H9 (cell line): ENCODE data around the gene ZNF844. TPM values are rescaled to one million over a fixed set of nuclear protein-coding genes. Genes with fewer than 3 reads are reported as not detected.

Experiments
- DNase-seq: peaks from one replicate; pipeline ENCODE4 v3.0.0-alpha.2; 2017
- H2AFZ ChIP-seq: one replicate; pipeline ENCODE4 v1.6.1; 2013; ENCODE audit warnings: mild to moderate bottlenecking, low read length, control low read depth, moderate library complexity
- H2AK5ac ChIP-seq: 2 replicates; pipeline ENCODE4 v1.6.1; 2013; ENCODE audit warnings: low read length, control low read depth, mixed read lengths; ENCODE audit not compliant: insufficient read length
- H2BK120ac ChIP-seq: one replicate; pipeline ENCODE4 v1.6.1; 2013; ENCODE audit warnings: low read depth, mild to moderate bottlenecking, low read length, control low read depth, inconsistent platforms; ENCODE audit not compliant: poor library complexity, severe bottlenecking
- H2BK12ac ChIP-seq: 2 replicates; pipeline ENCODE4 v1.6.1; 2013; ENCODE audit warnings: low read length, control low read depth, mixed read lengths, low read depth; ENCODE audit not compliant: insufficient read length
- H2BK15ac ChIP-seq: 2 replicates; pipeline ENCODE4 v1.6.1; 2013; ENCODE audit warnings: low read depth, low read length, control low read depth
- H2BK20ac ChIP-seq: one replicate; pipeline ENCODE4 v1.6.1; 2013; ENCODE audit warnings: low read depth, mild to moderate bottlenecking, low read length, control low read depth, inconsistent platforms; ENCODE audit not compliant: poor library complexity, severe bottlenecking
- H2BK5ac ChIP-seq: 2 replicates; pipeline ENCODE4 v1.6.1; 2013; ENCODE audit warnings: low read length, control low read depth, mixed read lengths; ENCODE audit not compliant: insufficient read length
- H3K14ac ChIP-seq: 2 replicates; pipeline ENCODE4 v1.6.1; 2013; ENCODE audit warnings: low read length, control low read depth; ENCODE audit not compliant: insufficient read depth
- H3K18ac ChIP-seq: 2 replicates; pipeline ENCODE4 v1.6.1; 2013; ENCODE audit warnings: low read depth, mild to moderate bottlenecking, mixed read lengths, low read length, control low read depth; ENCODE audit not compliant: insufficient read length
- H3K23ac ChIP-seq: 2 replicates; pipeline ENCODE4 v1.6.1; 2013; ENCODE audit warnings: low read length, control low read depth, mixed read lengths, low read depth; ENCODE audit not compliant: insufficient read length
- H3K23me2 ChIP-seq: 2 replicates; pipeline ENCODE4 v1.6.1; 2013; ENCODE audit warnings: low read depth, mild to moderate bottlenecking, mixed read lengths, low read length, control low read depth; ENCODE audit not compliant: insufficient read length, poor library complexity, severe bottlenecking
- H3K27ac ChIP-seq: 2 replicates; pipeline ENCODE4 v1.5.1; 2013; ENCODE audit warnings: low read length, control low read depth, mixed read lengths, low read depth; ENCODE audit not compliant: insufficient read length
- H3K27me3 ChIP-seq: 2 replicates; pipeline ENCODE4 v1.6.1; 2013; ENCODE audit warnings: low read length, control low read depth, inconsistent platforms; ENCODE audit not compliant: insufficient read depth
- H3K4ac ChIP-seq: 2 replicates; pipeline ENCODE4 v1.6.1; 2013; ENCODE audit warnings: low read depth, mild to moderate bottlenecking, control low read depth, inconsistent platforms, low read length, moderate library complexity
- H3K4me1 ChIP-seq: 2 replicates; pipeline ENCODE4 v1.6.1; 2013; ENCODE audit warnings: low read length, control low read depth, inconsistent platforms; ENCODE audit not compliant: insufficient read depth
- H3K4me2 ChIP-seq: 2 replicates; pipeline ENCODE4 v1.6.1; 2013; ENCODE audit warnings: low read length, control low read depth, mixed read lengths; ENCODE audit not compliant: insufficient read length, insufficient read depth
- H3K56ac ChIP-seq: 2 replicates; pipeline ENCODE4 v1.6.1; 2013; ENCODE audit warnings: low read depth, mild to moderate bottlenecking, mixed read lengths, low read length, control low read depth; ENCODE audit not compliant: insufficient read length
- H3K79me1 ChIP-seq: 2 replicates; pipeline ENCODE4 v1.6.1; 2013; ENCODE audit warnings: low read depth, mild to moderate bottlenecking, moderate library complexity, low read length, control low read depth, inconsistent platforms; ENCODE audit not compliant: insufficient read depth, poor library complexity, severe bottlenecking
- H3K79me2 ChIP-seq: 2 replicates; pipeline ENCODE4 v1.6.1; 2013; ENCODE audit warnings: low read length, control low read depth, inconsistent platforms; ENCODE audit not compliant: insufficient read depth
- H3K9ac ChIP-seq: 2 replicates; pipeline ENCODE4 v1.6.1; 2013; ENCODE audit warnings: low read length, control low read depth, mixed read lengths; ENCODE audit not compliant: insufficient read length; ENCODE audit errors: extremely low read depth
- H3K9me3 ChIP-seq: one replicate; pipeline ENCODE4 v1.6.1; 2013; ENCODE audit warnings: low read depth, low read length, inconsistent platforms; ENCODE audit not compliant: control insufficient read depth
- H3T11ph ChIP-seq: one replicate; pipeline ENCODE4 v1.6.1; 2013; ENCODE audit warnings: mild to moderate bottlenecking, low read length, control low read depth, inconsistent platforms
- H4K20me1 ChIP-seq: one replicate; pipeline ENCODE4 v1.6.1; 2013; ENCODE audit not compliant: control insufficient read depth, insufficient read length, insufficient read depth
- H4K5ac ChIP-seq: 2 replicates; pipeline ENCODE4 v1.6.1; 2013; ENCODE audit warnings: low read depth, mild to moderate bottlenecking, mixed read lengths, low read length, control low read depth; ENCODE audit not compliant: insufficient read length
- H4K8ac ChIP-seq: replicated peaks from 2 replicates; pipeline ENCODE4 v1.6.1; 2013; ENCODE audit warnings: low read length, control low read depth, mixed read lengths, low read depth; ENCODE audit not compliant: insufficient read length
- H4K91ac ChIP-seq: 2 replicates; pipeline ENCODE4 v1.6.1; 2013; ENCODE audit warnings: low read depth, mild to moderate bottlenecking, moderate library complexity, mixed read lengths, low read length, control low read depth; ENCODE audit not compliant: insufficient read length
- H3K27ac Mint-ChIP-seq, 3 experiments: 2 replicates in 2 of 3; 3 replicates in 1 of 3; pipeline ENCODE4 v1.8.0; 2020 to 2021; ENCODE audit warnings: mixed read lengths in 3 of 3, mild to moderate bottlenecking in 1 of 3, moderate library complexity in 1 of 3
- H3K27me3 Mint-ChIP-seq: 2 replicates; pipeline ENCODE4 v1.8.0; 2021; ENCODE audit warnings: low read depth, mild to moderate bottlenecking, moderate library complexity, mixed read lengths
- H3K36me3 Mint-ChIP-seq, 3 experiments: 2 replicates in 2 of 3; 3 replicates in 1 of 3; pipeline ENCODE4 v1.8.0; 2020 to 2021; ENCODE audit warnings: low read depth in 3 of 3, mixed read lengths in 3 of 3; ENCODE audit not compliant: insufficient read depth in 1 of 3
- H3K4me1 Mint-ChIP-seq, 2 experiments: 2 replicates each; pipeline ENCODE4 v1.8.0; 2020; ENCODE audit warnings: mixed read lengths in 2 of 2
- H3K4me3 Mint-ChIP-seq, 2 experiments: 2 replicates in 1 of 2; 3 replicates in 1 of 2; pipeline ENCODE4 v1.8.0; 2020 to 2021; ENCODE audit warnings: mild to moderate bottlenecking in 2 of 2, mixed read lengths in 2 of 2, moderate library complexity in 1 of 2
- H3K9me3 Mint-ChIP-seq, 2 experiments: 2 replicates in 1 of 2; 3 replicates in 1 of 2; pipeline ENCODE4 v1.8.0; 2020; ENCODE audit warnings: mild to moderate bottlenecking in 2 of 2, mixed read lengths in 2 of 2, moderate library complexity in 1 of 2
- WGBS: extraction: QIAGEN DNeasy Blood & Tissue Kit; methylation state at CpG from one replicate; pipeline ENCODE4 v1.1.7; 2013; ENCODE audit warnings: missing lambda C conversion rate, low lambda C conversion rate, mixed read lengths; ENCODE audit not compliant: insufficient read length; ENCODE audit errors: extremely low coverage; 5-methylcytosine and 5-hydroxymethylcytosine counted together
- total RNA-seq: library from RNA; stranded (reverse); gene quantifications from 2 replicates; pipeline ENCODE4 v1.2.1, GENCODE V29; 2021
- TF ChIP-seq, protein P1 (sequence below): fragments of 200-600 bp; sonication (generic); conservative IDR thresholded peaks from 3 replicates; pipeline ENCODE4 v1.8.0; 2021; ENCODE audit warnings: antibody characterized with exemption, mild to moderate bottlenecking

The ZNF844 gene
- total RNA-seq, 1 experiment from 2014 or later = 10.0 TPM

DNA sequence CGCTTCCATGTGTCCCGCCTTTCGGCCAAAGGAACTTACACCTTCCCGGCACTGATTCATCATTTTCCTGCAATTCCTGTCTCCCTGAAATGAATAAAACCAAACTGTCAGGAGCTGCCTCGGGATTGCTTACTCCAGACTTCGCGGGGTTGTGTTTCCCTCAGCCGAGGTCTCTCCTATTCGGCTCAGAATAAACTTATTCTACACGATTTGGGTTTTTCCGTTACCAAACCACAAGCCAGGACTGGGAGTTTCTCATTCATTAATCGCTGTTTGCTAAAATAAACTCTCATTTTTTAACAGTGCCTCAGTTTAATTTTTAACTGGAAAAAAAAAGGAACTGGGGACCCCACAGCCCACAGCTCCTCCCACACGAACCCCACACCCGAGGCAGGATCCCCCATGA, 12.4 kb upstream of the ZNF844 start:
- no peak overlapping the region for H3K56ac ChIP-seq
- no CpG with 5 or more reads among the region's 14 CpGs for WGBS
- H3K9me3 ChIP-seq = peaks cover 8% of the 10 kb centered on the region
- no peak overlapping the region for H2AK5ac ChIP-seq
- H4K5ac ChIP-seq = no peak overlapping the region
- H3K4me1 ChIP-seq = no peaks in the 10 kb centered on the region
- no peak overlapping the region for H3K14ac ChIP-seq
- no peak overlapping the region for H2AFZ ChIP-seq
- H3K9ac ChIP-seq = peak overlapping the region; percentile 56
- H3K4me3 Mint-ChIP-seq = peak overlapping the region; percentile 85 to 87
- H4K91ac ChIP-seq = no peak overlapping the region
- no peak overlapping the region for H2BK12ac ChIP-seq
- no peak overlapping the region for H3K27ac ChIP-seq
- H3K36me3 Mint-ChIP-seq = peaks cover 9 to 18% (median 11%) of the 10 kb centered on the region in 3 experiments
- no peak overlapping the region for H3T11ph ChIP-seq
- TF ChIP-seq, protein P1, sequence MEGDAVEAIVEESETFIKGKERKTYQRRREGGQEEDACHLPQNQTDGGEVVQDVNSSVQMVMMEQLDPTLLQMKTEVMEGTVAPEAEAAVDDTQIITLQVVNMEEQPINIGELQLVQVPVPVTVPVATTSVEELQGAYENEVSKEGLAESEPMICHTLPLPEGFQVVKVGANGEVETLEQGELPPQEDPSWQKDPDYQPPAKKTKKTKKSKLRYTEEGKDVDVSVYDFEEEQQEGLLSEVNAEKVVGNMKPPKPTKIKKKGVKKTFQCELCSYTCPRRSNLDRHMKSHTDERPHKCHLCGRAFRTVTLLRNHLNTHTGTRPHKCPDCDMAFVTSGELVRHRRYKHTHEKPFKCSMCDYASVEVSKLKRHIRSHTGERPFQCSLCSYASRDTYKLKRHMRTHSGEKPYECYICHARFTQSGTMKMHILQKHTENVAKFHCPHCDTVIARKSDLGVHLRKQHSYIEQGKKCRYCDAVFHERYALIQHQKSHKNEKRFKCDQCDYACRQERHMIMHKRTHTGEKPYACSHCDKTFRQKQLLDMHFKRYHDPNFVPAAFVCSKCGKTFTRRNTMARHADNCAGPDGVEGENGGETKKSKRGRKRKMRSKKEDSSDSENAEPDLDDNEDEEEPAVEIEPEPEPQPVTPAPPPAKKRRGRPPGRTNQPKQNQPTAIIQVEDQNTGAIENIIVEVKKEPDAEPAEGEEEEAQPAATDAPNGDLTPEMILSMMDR = no peak
- no peak overlapping the region for H2BK120ac ChIP-seq
- peaks cover 17 to 21% of the 10 kb centered on the region in 2 experiments for H3K4me1 Mint-ChIP-seq
- no peak overlapping the region for H3K18ac ChIP-seq
- H3K4me2 ChIP-seq = peak overlapping the region; percentile 83
- peaks cover 24% of the 10 kb centered on the region for H3K27me3 Mint-ChIP-seq
- no peaks in the 10 kb centered on the region for H4K20me1 ChIP-seq
- no peak overlapping the region for H4K8ac ChIP-seq
- H3K9me3 Mint-ChIP-seq = peaks cover 13 to 33% of the 10 kb centered on the region in 2 experiments
- peaks cover 9% of the 10 kb centered on the region for H3K23me2 ChIP-seq
- no peak overlapping the region for H2BK20ac ChIP-seq
- no peak overlapping the region for H3K4ac ChIP-seq
- no peaks in the 10 kb centered on the region for H3K27me3 ChIP-seq
- H3K79me2 ChIP-seq = no peaks in the 10 kb centered on the region; the same call in 1 of the 2 replicates
- no peak overlapping the region; a peak in 2 of 7 replicates for H3K27ac Mint-ChIP-seq
- H3K23ac ChIP-seq = no peak overlapping the region
- no peak overlapping the region for H2BK5ac ChIP-seq
- no peak for DNase-seq
- H2BK15ac ChIP-seq = no peak overlapping the region
- peaks cover under 1% of the 10 kb centered on the region for H3K79me1 ChIP-seq
